ENCODE measurements around the gene DAPK1. TPM values are rescaled to one million over a fixed set of nuclear protein-coding genes. Genes with fewer than 3 reads are reported as not detected.

DAPK1 gene
- total and polyA plus RNA-seq, 2 donors (not counting 1 experiment from before 2014, with no cell fraction given), result 1.7 to 2.8 TPM

GRCh38 chr9:87746186-87746585 is 248.5 kb downstream of the DAPK1 start:
- Mint-ChIP-seq H3K9me3 (ENCODE audit: insufficient read depth) (peaks cover 2% of the 10 kb centered on the region), H3K4me1 (no peaks in the 10 kb centered on the region), H3K27me3 (peaks cover 3% of the 10 kb centered on the region), H3K27ac (no peak overlapping the region), H3K4me3 (no peak overlapping the region)
- Histone ChIP-seq H3K4me2 (replicated peaks; ENCODE audit: low read depth, low read length, poor library complexity, severe bottlenecking) (no peak overlapping the region), H3K9ac (ENCODE audit: low read length) (no peak overlapping the region), H3K9me3 (ENCODE audit: control extremely low read depth in 1 of 3, control insufficient read depth in 2 of 3, insufficient read depth in 1 of 3, low read length in 2 of 3) (peaks cover 0 to 3% (median 0%) of the 10 kb centered on the region in 3 donors), H3K79me2 (ENCODE audit: control insufficient read depth, insufficient read depth, low read length) (no peaks in the 10 kb centered on the region), H4K20me1 (ENCODE audit: control insufficient read depth, insufficient read depth, low read length, poor library complexity, severe bottlenecking) (no peaks in the 10 kb centered on the region), H3K4me3 (ENCODE audit: control extremely low read depth in 1 of 5, extremely low read depth in 1 of 5, insufficient read depth in 1 of 5, low read depth in 2 of 5, low read length in 4 of 5) (no peak overlapping the region), H3K27ac (ENCODE audit: low read length in 2 of 2) (no peak overlapping the region), H3K4me1 (ENCODE audit: control insufficient read depth in 2 of 2, insufficient read depth in 2 of 2, low read length in 2 of 2) (no peaks in the 10 kb centered on the region), H2AFZ (ENCODE audit: insufficient read depth, low read depth, low read length, poor library complexity, severe bottlenecking) (no peak overlapping the region), H3K36me3 (replicated peaks in 1 of 2; ENCODE audit: control extremely low read depth in 1 of 2, control insufficient read depth in 1 of 2, extremely low read depth in 1 of 2, insufficient read depth in 2 of 2, low read length in 1 of 2) (no peaks in the 10 kb centered on the region), H3K27me3 (replicated peaks in 1 of 4; ENCODE audit: control extremely low read depth in 1 of 4, control insufficient read depth in 3 of 4, insufficient read depth in 4 of 4, low read length in 3 of 4) (no peaks in the 10 kb centered on the region)
- WGBS (ENCODE audit: insufficient coverage), result no CpG with 5 or more reads among the region's 4 CpGs
- TF ChIP-seq EZH2 (IDR thresholded peaks at IDR 0.05; ENCODE audit: borderline replicate concordance, insufficient read depth, low read depth, low read length, poor library complexity, severe bottlenecking), result no peak
- no peak for TF ChIP-seq CTCF (IDR thresholded peaks at IDR 0.05)
- no peak for ATAC-seq (ENCODE audit: low read depth)
- no peak for DNase-seq
- ChIA-PET POLR2A (no interaction called here), CTCF (no interaction called here)
- intact Hi-C loops (cut with micrococcal nuclease), result no loop called here

- Histone ChIP-seq H3K36me3 (replicated peaks in 1 of 2; ENCODE audit: control extremely low read depth in 1 of 2, control insufficient read depth in 1 of 2, extremely low read depth in 1 of 2, insufficient read depth in 2 of 2, low read length in 1 of 2) (no peaks in the 10 kb centered on the region), H3K9ac (ENCODE audit: low read length) (no peak overlapping the region), H3K27ac (ENCODE audit: low read length in 2 of 2) (no peak overlapping the region), H3K27me3 (replicated peaks in 1 of 4; ENCODE audit: control extremely low read depth in 1 of 4, control insufficient read depth in 3 of 4, insufficient read depth in 4 of 4, low read length in 3 of 4) (no peaks in the 10 kb centered on the region), H3K4me1 (ENCODE audit: control insufficient read depth in 2 of 2, insufficient read depth in 2 of 2, low read length in 2 of 2) (no peaks in the 10 kb centered on the region), H3K9me3 (ENCODE audit: control extremely low read depth in 1 of 3, control insufficient read depth in 2 of 3, insufficient read depth in 1 of 3, low read length in 2 of 3) (peaks cover 0 to 3% (median 0%) of the 10 kb centered on the region in 3 donors), H3K4me3 (ENCODE audit: control extremely low read depth in 1 of 5, extremely low read depth in 1 of 5, insufficient read depth in 1 of 5, low read depth in 2 of 5, low read length in 4 of 5) (no peak overlapping the region), H3K79me2 (ENCODE audit: control insufficient read depth, insufficient read depth, low read length) (no peaks in the 10 kb centered on the region), H4K20me1 (ENCODE audit: control insufficient read depth, insufficient read depth, low read length, poor library complexity, severe bottlenecking) (no peaks in the 10 kb centered on the region), H2AFZ (ENCODE audit: insufficient read depth, low read depth, low read length, poor library complexity, severe bottlenecking) (no peak overlapping the region), H3K4me2 (replicated peaks; ENCODE audit: low read depth, low read length, poor library complexity, severe bottlenecking) (no peak overlapping the region)
- ATAC-seq (ENCODE audit: low read depth) (no peak), DNase-seq (no peak)
- H3K27me3 Mint-ChIP-seq, result peaks cover 3% of the 10 kb centered on the region
- intact Hi-C loops (cut with micrococcal nuclease), result no loop called here
- peaks cover 5% of the 10 kb centered on the region for H3K9me3 Mint-ChIP-seq (ENCODE audit: insufficient read depth)
- H3K4me3 Mint-ChIP-seq, result no peak overlapping the region
- H3K4me1 Mint-ChIP-seq, result no peaks in the 10 kb centered on the region
- ChIA-PET CTCF (no interaction called here), POLR2A (no interaction called here)
- WGBS (ENCODE audit: insufficient coverage), result no CpG with 5 or more reads among the region's 1 CpG
- no peak for TF ChIP-seq CTCF (IDR thresholded peaks at IDR 0.05)
- no peak for TF ChIP-seq EZH2 (IDR thresholded peaks at IDR 0.05; ENCODE audit: borderline replicate concordance, insufficient read depth, low read depth, low read length, poor library complexity, severe bottlenecking)
- no peak overlapping the region for H3K27ac Mint-ChIP-seq
Observed at GRCh38 chr9:87748881-87749280, 251.2 kb downstream of the DAPK1 start.
